Glutamatergic neuron (in vitro differentiated cells): Measurements from ENCODE around the gene SASH1. TPM values are rescaled to one million over a fixed set of nuclear protein-coding genes. Genes with fewer than 3 reads are reported as not detected.

Experiments
- DNase-seq: peaks from one replicate; pipeline ENCODE4 v3.0.0; 2022
- H3K27ac Mint-ChIP-seq: one replicate; pipeline ENCODE4 v1.8.0; 2020; ENCODE audit warnings: mild to moderate bottlenecking, mixed read lengths, inconsistent platforms; ENCODE audit not compliant: unreplicated experiment
- H3K27me3 Mint-ChIP-seq: one replicate; pipeline ENCODE4 v1.8.0; 2020; ENCODE audit warnings: mild to moderate bottlenecking, moderate library complexity, mixed read lengths, inconsistent platforms; ENCODE audit not compliant: unreplicated experiment
- H3K36me3 Mint-ChIP-seq: one replicate; pipeline ENCODE4 v1.8.0; 2020; ENCODE audit warnings: mild to moderate bottlenecking, mixed read lengths, inconsistent platforms; ENCODE audit not compliant: unreplicated experiment
- H3K4me1 Mint-ChIP-seq: one replicate; pipeline ENCODE4 v1.8.0; 2020; ENCODE audit warnings: mild to moderate bottlenecking, low read depth, mixed read lengths, inconsistent platforms; ENCODE audit not compliant: unreplicated experiment
- H3K4me3 Mint-ChIP-seq: one replicate; pipeline ENCODE4 v1.8.0; 2020; ENCODE audit warnings: mild to moderate bottlenecking, mixed read lengths, inconsistent platforms; ENCODE audit not compliant: unreplicated experiment
- H3K9me3 Mint-ChIP-seq: one replicate; pipeline ENCODE4 v1.8.0; 2020; ENCODE audit warnings: mild to moderate bottlenecking, moderate library complexity, mixed read lengths, inconsistent platforms; ENCODE audit not compliant: unreplicated experiment
- total RNA-seq: library from RNA; stranded (reverse); fragmentation: NEBNext Ultra II Directional; extraction: Animal tissue kit (Norgen Biotek cat#: 25700); gene quantifications from one replicate; pipeline ENCODE4 v1.2.1, GENCODE V29; 2021; ENCODE audit not compliant: unreplicated experiment
- TF ChIP-seq, protein P1 (sequence below): fragments of 200-600 bp; sonication (generic); IDR thresholded peaks from one replicate; pipeline ENCODE4 v1.5.0; 2021; ENCODE audit not compliant: partially characterized antibody, unreplicated experiment

SASH1 gene
- total RNA-seq, 1 donor from 2014 or later = 5.0 TPM

DNA sequence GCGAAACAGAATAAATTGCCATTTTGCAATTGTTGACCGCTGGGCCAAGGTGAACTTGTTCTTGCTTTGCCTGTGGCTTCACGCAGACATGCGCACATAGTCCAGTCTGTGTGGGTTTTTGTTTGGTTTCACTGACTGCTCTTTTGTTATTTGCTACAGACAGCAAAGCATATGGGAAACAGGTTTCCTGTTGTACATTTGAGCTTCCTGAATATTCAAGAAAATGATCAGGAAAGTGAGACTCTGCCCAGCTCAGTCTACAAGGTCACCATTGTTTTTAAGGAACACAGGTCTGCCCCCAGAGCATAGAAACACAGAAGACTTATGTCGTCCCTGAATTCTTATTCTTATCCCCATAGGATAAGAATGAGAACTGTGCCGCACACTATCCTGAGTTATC lies 55.6 kb downstream of the SASH1 start:
- Mint-ChIP-seq H3K36me3 (no peaks in the 10 kb centered on the region), H3K27ac (no peak overlapping the region), H3K4me3 (no peak overlapping the region), H3K4me1 (peaks cover 4% of the 10 kb centered on the region), H3K9me3 (peaks cover 1% of the 10 kb centered on the region), H3K27me3 (no peaks in the 10 kb centered on the region)
- DNase-seq = no peak
- TF ChIP-seq, protein P1, sequence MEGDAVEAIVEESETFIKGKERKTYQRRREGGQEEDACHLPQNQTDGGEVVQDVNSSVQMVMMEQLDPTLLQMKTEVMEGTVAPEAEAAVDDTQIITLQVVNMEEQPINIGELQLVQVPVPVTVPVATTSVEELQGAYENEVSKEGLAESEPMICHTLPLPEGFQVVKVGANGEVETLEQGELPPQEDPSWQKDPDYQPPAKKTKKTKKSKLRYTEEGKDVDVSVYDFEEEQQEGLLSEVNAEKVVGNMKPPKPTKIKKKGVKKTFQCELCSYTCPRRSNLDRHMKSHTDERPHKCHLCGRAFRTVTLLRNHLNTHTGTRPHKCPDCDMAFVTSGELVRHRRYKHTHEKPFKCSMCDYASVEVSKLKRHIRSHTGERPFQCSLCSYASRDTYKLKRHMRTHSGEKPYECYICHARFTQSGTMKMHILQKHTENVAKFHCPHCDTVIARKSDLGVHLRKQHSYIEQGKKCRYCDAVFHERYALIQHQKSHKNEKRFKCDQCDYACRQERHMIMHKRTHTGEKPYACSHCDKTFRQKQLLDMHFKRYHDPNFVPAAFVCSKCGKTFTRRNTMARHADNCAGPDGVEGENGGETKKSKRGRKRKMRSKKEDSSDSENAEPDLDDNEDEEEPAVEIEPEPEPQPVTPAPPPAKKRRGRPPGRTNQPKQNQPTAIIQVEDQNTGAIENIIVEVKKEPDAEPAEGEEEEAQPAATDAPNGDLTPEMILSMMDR = no peak

DNA sequence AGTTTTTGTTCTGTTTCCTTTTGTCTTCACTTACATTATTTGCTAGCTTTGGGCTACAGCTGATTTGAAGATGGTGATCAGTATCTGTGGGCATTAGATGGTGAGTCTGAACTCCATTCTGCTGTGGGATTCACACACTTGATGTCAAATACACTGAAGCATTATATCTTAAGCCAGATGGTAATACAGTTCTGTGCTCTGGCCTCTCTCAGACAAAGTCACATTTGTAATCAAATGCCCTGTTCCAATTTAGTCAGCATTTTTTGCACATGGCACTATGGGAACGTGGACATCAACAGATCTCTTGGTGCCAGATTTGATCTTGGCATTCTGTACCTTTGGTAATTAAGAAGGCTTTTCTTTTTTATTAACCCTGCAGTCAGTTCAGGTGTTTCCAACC lies 56.0 kb downstream of the SASH1 start:
- no peak overlapping the region for H3K4me3 Mint-ChIP-seq
- H3K27ac Mint-ChIP-seq = no peak overlapping the region
- TF ChIP-seq, protein P1 = no peak
- DNase-seq = no peak
- no peaks in the 10 kb centered on the region for H3K36me3 Mint-ChIP-seq
- peaks cover 1% of the 10 kb centered on the region for H3K9me3 Mint-ChIP-seq
- H3K27me3 Mint-ChIP-seq = no peaks in the 10 kb centered on the region
- peaks cover 4% of the 10 kb centered on the region for H3K4me1 Mint-ChIP-seq

DNA sequence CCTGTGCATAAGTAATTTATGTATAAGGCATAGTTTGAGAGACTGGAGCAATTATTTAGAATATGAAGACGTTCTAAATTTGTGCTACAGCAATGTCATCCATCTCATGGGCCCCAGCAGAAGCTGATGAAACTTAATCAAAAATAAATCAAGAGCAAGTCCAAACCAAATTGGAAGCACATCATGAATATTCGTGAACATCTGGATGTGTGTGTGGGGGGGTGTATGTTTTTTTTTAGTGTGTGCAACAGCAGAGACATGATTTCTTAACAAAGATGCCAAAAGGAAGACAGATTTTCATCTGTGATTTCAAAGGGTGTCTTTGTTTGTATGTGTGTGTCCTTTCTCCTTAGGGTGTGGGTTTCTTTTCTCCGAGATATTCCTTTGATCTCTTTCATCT lies 58.9 kb downstream of the SASH1 start:
- Mint-ChIP-seq H3K9me3 (peaks cover 1% of the 10 kb centered on the region), H3K27me3 (no peaks in the 10 kb centered on the region), H3K4me3 (no peak overlapping the region), H3K4me1 (peaks cover 4% of the 10 kb centered on the region), H3K36me3 (no peaks in the 10 kb centered on the region), H3K27ac (no peak overlapping the region)
- DNase-seq = no peak
- TF ChIP-seq, protein P1 = no peak

DNA sequence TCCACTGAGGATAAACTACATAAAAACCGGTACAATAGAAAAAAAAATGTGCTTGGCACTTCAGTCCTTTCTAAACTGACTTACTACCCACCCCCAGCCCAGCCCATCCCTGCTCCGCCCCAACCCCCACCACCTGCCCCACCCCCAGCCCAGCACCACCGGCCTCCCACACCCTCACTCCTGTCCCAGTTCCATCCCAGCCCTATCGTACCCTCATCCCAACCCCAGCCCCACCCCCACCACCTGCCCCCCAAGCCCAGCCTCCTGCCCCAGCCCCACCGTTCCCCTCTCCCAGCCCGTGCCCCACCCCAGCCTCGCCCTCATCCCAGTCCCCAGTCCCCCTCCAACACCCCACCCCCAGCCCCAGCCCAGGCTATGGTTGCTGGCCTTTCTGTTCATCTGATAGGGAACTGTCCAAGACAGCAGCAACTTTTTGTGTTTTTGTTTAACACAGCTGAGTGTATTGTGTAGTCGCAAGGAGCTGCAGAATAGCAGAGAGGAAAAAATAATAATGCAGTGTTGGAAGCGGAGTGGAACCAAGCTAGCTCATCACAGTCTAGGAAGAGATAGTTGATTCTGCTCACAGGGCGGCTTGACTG lies 61.9 kb downstream of the SASH1 start:
- Mint-ChIP-seq H3K4me1 (no peaks in the 10 kb centered on the region), H3K27ac (no peak overlapping the region), H3K36me3 (no peaks in the 10 kb centered on the region), H3K9me3 (no peaks in the 10 kb centered on the region), H3K27me3 (no peaks in the 10 kb centered on the region), H3K4me3 (no peak overlapping the region)
- DNase-seq = peak; percentile 23
- TF ChIP-seq, protein P1 = no peak

DNA sequence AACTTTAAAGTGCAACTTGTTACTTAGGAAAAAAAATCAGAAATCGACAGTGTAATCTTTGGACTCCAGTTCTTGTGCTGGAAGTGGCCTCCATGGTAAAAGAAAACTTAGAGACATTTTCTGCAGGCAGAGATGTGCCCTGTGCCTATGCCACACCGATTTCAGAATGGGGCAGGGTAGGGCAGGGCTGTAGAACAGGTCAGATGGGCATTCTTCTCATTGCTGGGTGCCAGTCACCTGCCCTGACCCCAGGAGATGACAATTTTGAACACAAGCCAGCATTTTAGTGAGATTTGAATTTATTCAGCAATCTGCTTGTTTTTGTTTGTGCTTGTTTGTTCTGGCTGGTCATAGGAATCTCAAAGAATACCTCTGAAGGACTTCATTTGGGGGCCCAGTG lies 63.3 kb downstream of the SASH1 start:
- Mint-ChIP-seq H3K4me3 (no peak overlapping the region), H3K27me3 (no peaks in the 10 kb centered on the region), H3K27ac (no peak overlapping the region), H3K36me3 (no peaks in the 10 kb centered on the region), H3K4me1 (no peaks in the 10 kb centered on the region), H3K9me3 (no peaks in the 10 kb centered on the region)
- TF ChIP-seq, protein P1 = no peak
- DNase-seq = no peak
